ENCODE results near the gene ADAMTSL3. TPM values are rescaled to one million over a fixed set of nuclear protein-coding genes. Genes with fewer than 3 reads are reported as not detected.
"Not testable (repeated sequence)": the region's sequence is repeated elsewhere in the genome, so short reads cannot be mapped to it uniquely, and the experiment has no call there.

The ADAMTSL3 gene
- total and polyA plus RNA-seq, 2 of the 4 experiments (the other 2 are of a cell fraction): under 0.01 to 0.02 TPM

- H3K4me1 ChIP-seq (ENCODE audit: control insufficient read depth, insufficient read depth, low read length); H2AFZ ChIP-seq (replicated peaks; ENCODE audit: low read length, poor library complexity); H2BK120ac ChIP-seq (ENCODE audit: low read depth, low read length); H2BK15ac ChIP-seq (ENCODE audit: low read depth, low read length); H3K79me1 ChIP-seq (ENCODE audit: low read depth in 1 of 2, low read length in 2 of 2); H3K9me1 ChIP-seq (ENCODE audit: insufficient read depth, low read length); H3K4me2 ChIP-seq (ENCODE audit: low read depth, low read length); H4K8ac ChIP-seq (ENCODE audit: low read depth in 2 of 2, low read length in 2 of 2); in situ Hi-C loops (cut with MboI; ENCODE audit: low sequenced_read_pairs); H4K20me1 ChIP-seq (ENCODE audit: insufficient read depth, low read length); H2BK5ac ChIP-seq (ENCODE audit: low read depth, low read length, poor library complexity, severe bottlenecking); H3K27me3 ChIP-seq (ENCODE audit: control insufficient read depth, insufficient read depth, low read length); H2AK5ac ChIP-seq (ENCODE audit: low read depth, low read length); H3K36me3 ChIP-seq (ENCODE audit: control insufficient read depth, insufficient read depth, low read length); H4K5ac ChIP-seq (ENCODE audit: low read depth, low read length); H2AK9ac ChIP-seq (replicated peaks; ENCODE audit: low read depth, low read length, poor library complexity); dilution Hi-C loops (cut with HindIII; ENCODE audit: low sequenced_read_pairs, unreplicated experiment); H3K9me3 ChIP-seq (ENCODE audit: control insufficient read depth, insufficient read depth, low read length); H3K14ac ChIP-seq (replicated peaks; ENCODE audit: low read depth, low read length); ATAC-seq (ENCODE audit: low read depth); H3K9ac ChIP-seq (ENCODE audit: low read depth, low read length); H4K91ac ChIP-seq (ENCODE audit: insufficient read depth, low read depth, low read length); DNase-seq; H3K56ac ChIP-seq (ENCODE audit: extremely low read depth, insufficient read depth, low read length); H3K18ac ChIP-seq (ENCODE audit: low read depth, low read length); CTCF ChIA-PET; H3K4ac ChIP-seq (ENCODE audit: low read depth, low read length); H3K23ac ChIP-seq (ENCODE audit: low read depth, low read length); H2BK20ac ChIP-seq (ENCODE audit: low read depth, low read length); H3K27ac ChIP-seq (ENCODE audit: insufficient read depth, low read length); POLR2A ChIA-PET (ENCODE audit: unreplicated experiment); intact Hi-C loops (cut with micrococcal nuclease); BruUV-seq (replicated peaks); H3K4me3 ChIP-seq (ENCODE audit: insufficient read depth, low read depth, low read length): not testable (repeated sequence)
- WGBS, 2 experiments (ENCODE audit: extremely low coverage in 2 of 2, insufficient read length in 1 of 2): no CpG with 5 or more reads among the region's 2 CpGs
These were observed 409.8 kb downstream of the ADAMTSL3 start for GRCh38 chr15:84063674-84064073.

DNA sequence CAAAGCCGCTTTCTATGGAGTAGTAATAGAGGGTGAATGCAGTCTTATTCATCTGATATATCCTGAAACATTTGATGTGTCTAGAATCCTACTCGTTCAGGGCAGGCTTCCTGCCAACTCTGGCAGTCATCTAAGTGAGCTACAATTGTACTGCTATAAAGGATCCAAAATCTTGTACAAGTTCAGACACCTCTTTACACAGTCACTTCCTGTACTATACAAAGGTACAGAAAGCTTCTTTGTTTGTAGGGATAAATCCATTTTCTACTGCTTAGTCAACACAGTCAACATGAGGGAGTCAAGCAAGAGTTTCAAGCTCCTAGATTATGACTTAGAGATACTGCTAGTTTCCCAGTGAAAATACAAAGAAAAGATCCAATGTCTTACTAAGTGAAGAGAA lies 414.8 kb downstream of the ADAMTSL3 start:
- H3K9ac ChIP-seq (ENCODE audit: low read depth, low read length); in situ Hi-C loops (cut with MboI; ENCODE audit: low sequenced_read_pairs); H4K20me1 ChIP-seq (ENCODE audit: insufficient read depth, low read length); BruUV-seq (replicated peaks); H4K5ac ChIP-seq (ENCODE audit: low read depth, low read length); H2AFZ ChIP-seq (replicated peaks; ENCODE audit: low read length, poor library complexity); H3K14ac ChIP-seq (replicated peaks; ENCODE audit: low read depth, low read length); dilution Hi-C loops (cut with HindIII; ENCODE audit: low sequenced_read_pairs, unreplicated experiment); intact Hi-C loops (cut with micrococcal nuclease); H2BK5ac ChIP-seq (ENCODE audit: low read depth, low read length, poor library complexity, severe bottlenecking); H3K79me1 ChIP-seq (ENCODE audit: low read depth in 1 of 2, low read length in 2 of 2); H3K4me2 ChIP-seq (ENCODE audit: low read depth, low read length); H2BK120ac ChIP-seq (ENCODE audit: low read depth, low read length); H3K36me3 ChIP-seq (ENCODE audit: control insufficient read depth, insufficient read depth, low read length); H3K4me1 ChIP-seq (ENCODE audit: control insufficient read depth, insufficient read depth, low read length); H3K4me3 ChIP-seq (ENCODE audit: insufficient read depth, low read depth, low read length); H3K9me1 ChIP-seq (ENCODE audit: insufficient read depth, low read length); CTCF ChIA-PET; H3K27ac ChIP-seq (ENCODE audit: insufficient read depth, low read length); H2BK15ac ChIP-seq (ENCODE audit: low read depth, low read length); H3K18ac ChIP-seq (ENCODE audit: low read depth, low read length); H4K8ac ChIP-seq (ENCODE audit: low read depth in 2 of 2, low read length in 2 of 2); ATAC-seq (ENCODE audit: low read depth); H2BK20ac ChIP-seq (ENCODE audit: low read depth, low read length); POLR2A ChIA-PET (ENCODE audit: unreplicated experiment); H3K27me3 ChIP-seq (ENCODE audit: control insufficient read depth, insufficient read depth, low read length); H4K91ac ChIP-seq (ENCODE audit: insufficient read depth, low read depth, low read length); H3K9me3 ChIP-seq (ENCODE audit: control insufficient read depth, insufficient read depth, low read length); H2AK9ac ChIP-seq (replicated peaks; ENCODE audit: low read depth, low read length, poor library complexity); H2AK5ac ChIP-seq (ENCODE audit: low read depth, low read length); H3K23ac ChIP-seq (ENCODE audit: low read depth, low read length); DNase-seq; H3K56ac ChIP-seq (ENCODE audit: extremely low read depth, insufficient read depth, low read length); H3K4ac ChIP-seq (ENCODE audit: low read depth, low read length): not testable (repeated sequence)
- no CpG with 5 or more reads among the region's 2 CpGs for WGBS, 2 experiments (ENCODE audit: extremely low coverage in 2 of 2, insufficient read length in 1 of 2)
